ENCODE results near the gene RIMKLB.

DNA sequence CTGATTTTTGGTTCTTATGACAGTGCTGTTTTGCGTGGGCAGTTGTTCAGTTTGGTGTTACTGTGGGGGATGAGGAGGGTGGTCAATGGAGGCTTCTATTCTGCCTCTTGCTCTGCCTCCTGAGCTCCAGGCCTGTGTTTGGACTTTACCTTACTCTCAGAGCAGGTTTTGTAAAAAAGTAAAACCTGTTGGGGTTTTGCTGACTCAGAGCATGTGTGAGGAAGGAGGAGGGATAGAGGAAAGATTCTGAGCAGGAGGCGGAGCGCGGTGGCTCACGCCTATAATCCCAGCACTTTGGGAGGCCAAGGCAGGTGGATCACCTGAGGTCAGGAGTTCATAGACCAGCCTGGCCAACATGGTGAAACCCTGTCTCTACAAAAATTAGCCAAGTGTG lies 131.3 kb downstream of the RIMKLB start:
- TF ChIP-seq TOX (CRISPR knock-in tag; IDR thresholded peaks at IDR 0.05; ENCODE audit: borderline replicate concordance) (no peak), ZFP3 (CRISPR knock-in tag; IDR thresholded peaks at IDR 0.05) (no peak), ARNTL (CRISPR knock-in tag; IDR thresholded peaks at IDR 0.05; ENCODE audit: borderline replicate concordance, low read depth) (no peak), RARB (CRISPR knock-in tag; IDR thresholded peaks at IDR 0.05) (no peak), ZNF70 (CRISPR knock-in tag; IDR thresholded peaks at IDR 0.05) (no peak)
- TF ChIP-seq, protein P1, sequence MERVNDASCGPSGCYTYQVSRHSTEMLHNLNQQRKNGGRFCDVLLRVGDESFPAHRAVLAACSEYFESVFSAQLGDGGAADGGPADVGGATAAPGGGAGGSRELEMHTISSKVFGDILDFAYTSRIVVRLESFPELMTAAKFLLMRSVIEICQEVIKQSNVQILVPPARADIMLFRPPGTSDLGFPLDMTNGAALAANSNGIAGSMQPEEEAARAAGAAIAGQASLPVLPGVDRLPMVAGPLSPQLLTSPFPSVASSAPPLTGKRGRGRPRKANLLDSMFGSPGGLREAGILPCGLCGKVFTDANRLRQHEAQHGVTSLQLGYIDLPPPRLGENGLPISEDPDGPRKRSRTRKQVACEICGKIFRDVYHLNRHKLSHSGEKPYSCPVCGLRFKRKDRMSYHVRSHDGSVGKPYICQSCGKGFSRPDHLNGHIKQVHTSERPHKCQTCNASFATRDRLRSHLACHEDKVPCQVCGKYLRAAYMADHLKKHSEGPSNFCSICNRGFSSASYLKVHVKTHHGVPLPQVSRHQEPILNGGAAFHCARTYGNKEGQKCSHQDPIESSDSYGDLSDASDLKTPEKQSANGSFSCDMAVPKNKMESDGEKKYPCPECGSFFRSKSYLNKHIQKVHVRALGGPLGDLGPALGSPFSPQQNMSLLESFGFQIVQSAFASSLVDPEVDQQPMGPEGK (CRISPR knock-in tag; IDR thresholded peaks at IDR 0.05; ENCODE audit: borderline replicate concordance), result no peak
